WI38 (cell line): ENCODE results near the gene SCGN.
A peak's percentile ranks its signal among the peaks of the same experiment; 100 is the strongest.

Experiments
- H3K4me3 ChIP-seq: 2 replicates; pipeline ENCODE4 v1.5.1; 2011; ENCODE audit warnings: low read depth, mild to moderate bottlenecking, control low read depth, low read length
- TF ChIP-seq, protein P1 (sequence below): IDR thresholded peaks from 2 replicates; pipeline ENCODE4 v1.5.1; 2012; ENCODE audit warnings: low read depth, mild to moderate bottlenecking, control low read depth, low read length

SCGN gene

GRCh38 chr6:25717866-25718740 lies 66.1 kb downstream of the SCGN start:
- no peak overlapping the region for H3K4me3 ChIP-seq

DNA sequence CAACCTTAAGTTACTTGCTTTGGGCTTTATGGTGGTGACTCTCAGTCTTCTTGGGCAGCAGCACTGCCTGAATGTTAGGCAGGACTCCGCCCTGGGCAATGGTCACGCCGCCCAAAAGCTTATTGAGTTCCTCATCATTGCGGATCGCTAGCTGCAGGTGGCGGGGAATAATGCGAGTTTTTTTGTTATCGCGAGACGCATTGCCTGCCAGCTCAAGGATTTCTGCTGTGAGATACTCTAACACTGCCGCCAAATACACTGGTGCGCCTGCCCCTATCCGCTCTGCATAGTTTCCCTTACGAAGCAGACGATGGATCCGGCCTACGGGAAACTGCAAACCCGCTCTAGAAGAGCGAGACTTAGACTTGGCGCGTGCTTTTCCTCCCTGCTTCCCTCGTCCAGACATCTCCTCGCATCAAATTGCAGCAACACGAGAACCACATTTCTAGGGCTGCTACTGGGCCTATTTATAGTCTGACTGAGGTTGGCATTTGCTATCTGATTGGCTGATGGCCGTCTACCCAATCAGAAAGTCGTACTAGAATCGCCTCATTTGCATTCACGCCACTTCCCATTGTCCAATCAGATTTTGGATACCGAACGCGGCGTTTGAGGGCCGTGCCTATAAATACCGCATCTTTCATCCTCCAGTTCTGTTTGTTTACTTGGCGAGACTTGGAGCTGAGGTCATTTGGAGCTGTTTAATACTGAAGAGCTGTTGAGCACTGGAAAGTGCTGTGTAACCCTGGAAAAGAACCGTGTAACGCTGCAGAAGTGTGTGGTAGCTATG lies 74.3 kb downstream of the SCGN start:
- H3K4me3 ChIP-seq: no peak overlapping the region

More at GRCh38 chr6:25717866-25718740, 66.1 kb downstream of the SCGN start:
- TF ChIP-seq, protein P1, sequence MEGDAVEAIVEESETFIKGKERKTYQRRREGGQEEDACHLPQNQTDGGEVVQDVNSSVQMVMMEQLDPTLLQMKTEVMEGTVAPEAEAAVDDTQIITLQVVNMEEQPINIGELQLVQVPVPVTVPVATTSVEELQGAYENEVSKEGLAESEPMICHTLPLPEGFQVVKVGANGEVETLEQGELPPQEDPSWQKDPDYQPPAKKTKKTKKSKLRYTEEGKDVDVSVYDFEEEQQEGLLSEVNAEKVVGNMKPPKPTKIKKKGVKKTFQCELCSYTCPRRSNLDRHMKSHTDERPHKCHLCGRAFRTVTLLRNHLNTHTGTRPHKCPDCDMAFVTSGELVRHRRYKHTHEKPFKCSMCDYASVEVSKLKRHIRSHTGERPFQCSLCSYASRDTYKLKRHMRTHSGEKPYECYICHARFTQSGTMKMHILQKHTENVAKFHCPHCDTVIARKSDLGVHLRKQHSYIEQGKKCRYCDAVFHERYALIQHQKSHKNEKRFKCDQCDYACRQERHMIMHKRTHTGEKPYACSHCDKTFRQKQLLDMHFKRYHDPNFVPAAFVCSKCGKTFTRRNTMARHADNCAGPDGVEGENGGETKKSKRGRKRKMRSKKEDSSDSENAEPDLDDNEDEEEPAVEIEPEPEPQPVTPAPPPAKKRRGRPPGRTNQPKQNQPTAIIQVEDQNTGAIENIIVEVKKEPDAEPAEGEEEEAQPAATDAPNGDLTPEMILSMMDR: peak; percentile 25; the same call in 1 of the 2 replicates

GRCh38 chr6:25727028-25727427 lies 75.0 kb downstream of the SCGN start:
- no peak overlapping the region for H3K4me3 ChIP-seq
- TF ChIP-seq, protein P1: no peak

More for the DNA sequence above, 74.3 kb downstream of the SCGN start:
- TF ChIP-seq, protein P1: no peak

GRCh38 chr6:25730907-25731306 lies 78.9 kb downstream of the SCGN start:
- no peak overlapping the region for H3K4me3 ChIP-seq
- TF ChIP-seq, protein P1: no peak

DNA sequence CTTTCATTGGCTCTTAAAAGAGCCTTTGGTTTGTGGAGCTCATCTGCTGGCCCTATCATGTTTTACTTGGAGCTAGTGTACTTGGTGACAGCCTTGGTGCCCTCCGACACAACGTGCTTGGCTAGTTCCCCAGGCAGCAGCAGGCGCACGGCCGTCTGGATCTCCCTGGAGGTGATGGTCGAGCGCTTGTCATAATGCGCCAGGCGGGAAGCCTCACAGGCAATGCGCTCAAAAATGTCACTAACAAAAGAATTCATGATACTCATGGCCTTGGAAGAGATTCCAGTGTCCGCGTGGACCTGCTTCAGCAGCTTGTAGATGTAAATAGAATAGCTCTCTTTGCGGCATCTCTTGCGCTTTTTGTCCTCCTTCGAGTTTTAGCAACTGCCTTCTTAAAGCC lies 79.7 kb downstream of the SCGN start:
- no peak overlapping the region for H3K4me3 ChIP-seq
- TF ChIP-seq, protein P1: no peak

GRCh38 chr6:25732468-25733198 lies 80.6 kb downstream of the SCGN start:
- no peak overlapping the region for H3K4me3 ChIP-seq
- TF ChIP-seq, protein P1: no peak
